Measurements from ENCODE around the gene CCDC184.
"Not testable (repeated sequence)": the region's sequence is repeated elsewhere in the genome, so short reads cannot be mapped to it uniquely, and the experiment has no call there.

The CCDC184 gene

GRCh38 chr12:48183091-48183875 is at the start of gene CCDC184:
TSS of gene CCDC184 (plus strand) at chr12:48183644. CDS start at chr12:48184123, 479 bp downstream.
- DNase-seq: peak; percentile 77

DNA sequence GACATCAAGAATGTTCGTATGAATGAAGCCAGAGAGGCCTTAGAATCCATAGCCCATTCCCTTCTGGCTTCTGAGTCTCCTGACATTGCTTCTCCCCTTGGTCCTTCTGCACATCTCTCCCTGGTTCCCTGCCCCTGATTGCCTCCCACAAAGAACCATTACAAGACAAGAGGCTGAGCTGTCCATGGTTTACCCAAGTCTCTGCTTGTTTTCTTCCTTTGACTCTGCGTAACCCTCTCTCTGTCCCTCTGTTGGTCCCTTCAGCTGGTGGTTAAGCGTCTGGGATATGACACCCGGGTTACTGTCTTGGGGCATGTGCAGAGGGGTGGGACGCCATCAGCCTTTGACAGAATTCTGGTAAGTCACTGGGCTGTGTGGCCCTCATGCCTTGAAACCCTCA is 48.4 kb upstream of the CCDC184 start:
- DNase-seq: no peak

DNA sequence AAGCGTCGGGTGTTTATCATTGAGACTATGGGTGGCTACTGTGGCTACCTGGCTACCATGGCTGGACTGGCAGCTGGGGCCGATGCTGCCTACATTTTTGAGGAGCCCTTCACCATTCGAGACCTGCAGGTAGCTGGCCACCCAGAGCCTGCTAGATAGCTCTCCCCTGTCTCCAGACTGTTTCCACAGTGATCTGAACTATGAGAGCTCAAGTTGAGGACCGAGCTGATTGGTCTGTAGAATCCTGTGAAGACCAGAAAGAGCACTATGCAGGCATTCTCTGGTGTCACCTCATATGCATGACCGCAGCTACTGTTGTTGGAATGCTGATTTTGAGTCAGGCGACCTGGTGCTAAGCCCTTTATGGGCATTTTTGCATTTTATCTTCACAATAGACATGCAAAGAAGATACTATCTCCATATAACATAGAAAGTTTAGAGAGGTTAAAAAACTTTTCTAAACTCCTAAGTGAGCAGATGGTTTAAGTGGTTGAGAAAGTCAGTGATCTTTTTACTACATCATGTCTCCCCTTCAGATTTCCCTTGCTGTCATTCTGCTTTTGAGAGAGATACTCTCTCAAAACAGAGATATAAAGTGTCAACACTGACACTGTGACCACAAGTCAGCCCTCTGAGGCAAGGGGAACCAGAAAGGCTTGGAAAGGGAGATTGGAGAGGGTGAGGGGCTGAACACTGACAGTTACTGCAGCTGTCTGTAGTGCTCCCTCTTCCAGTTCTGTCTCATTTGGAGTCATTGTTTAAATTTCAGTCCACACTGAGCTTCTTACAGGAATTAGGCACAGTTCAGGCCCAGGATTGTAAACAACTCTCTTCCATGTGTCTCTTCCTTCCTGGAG is 40.4 kb upstream of the CCDC184 start:
- no peak for DNase-seq

DNA sequence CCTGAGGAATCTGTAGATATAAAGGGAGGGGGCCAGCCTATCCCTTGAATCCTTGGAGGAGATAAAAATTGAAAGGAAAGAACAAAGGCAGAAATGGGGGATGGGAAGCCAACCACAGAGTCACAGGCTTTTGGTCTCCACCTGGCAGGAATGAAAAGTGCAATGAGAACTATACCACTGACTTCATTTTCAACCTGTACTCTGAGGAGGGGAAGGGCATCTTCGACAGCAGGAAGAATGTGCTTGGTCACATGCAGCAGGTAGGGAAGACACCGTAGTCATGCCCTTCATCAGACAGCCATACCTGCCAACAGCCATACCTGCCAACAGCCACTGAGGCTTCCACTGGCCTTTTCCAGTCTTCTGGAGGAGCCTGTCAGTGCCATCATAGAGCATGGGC is 39.5 kb upstream of the CCDC184 start:
- no peak for DNase-seq

GRCh38 chr12:48145981-48146380 is 37.5 kb upstream of the CCDC184 start:
- DNase-seq: no peak

DNA sequence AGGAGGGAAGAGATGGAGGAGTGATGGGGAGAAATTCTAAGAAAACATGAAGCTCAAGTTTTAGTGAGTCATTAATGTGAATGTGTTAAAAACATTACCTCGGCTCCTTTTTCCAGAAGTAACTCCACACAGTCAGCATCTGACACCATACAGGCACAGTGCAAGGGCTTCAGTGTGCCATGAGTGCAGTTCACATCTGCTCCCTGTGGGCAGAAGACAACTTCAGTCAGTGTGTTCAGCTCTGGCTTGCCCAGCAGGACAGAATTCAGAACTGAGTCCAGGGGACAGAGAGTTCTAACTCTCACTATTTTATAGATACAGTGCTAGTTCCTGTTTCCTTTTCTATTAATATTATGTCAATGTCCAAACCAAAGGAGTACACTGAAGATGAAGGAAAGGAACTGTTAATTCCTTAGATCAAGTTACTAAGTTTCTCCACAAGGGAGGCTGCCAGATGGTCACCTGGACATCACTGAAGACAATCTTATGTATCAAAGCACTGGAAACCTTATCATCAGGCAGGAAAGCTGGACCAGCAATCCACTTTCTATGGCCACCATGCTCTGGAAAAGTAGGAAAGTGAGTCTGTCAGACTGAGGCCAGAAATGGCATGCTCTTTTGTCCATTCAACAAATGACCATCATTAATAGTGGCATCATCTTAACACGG is 32.2 kb upstream of the CCDC184 start:
- no peak for DNase-seq

DNA sequence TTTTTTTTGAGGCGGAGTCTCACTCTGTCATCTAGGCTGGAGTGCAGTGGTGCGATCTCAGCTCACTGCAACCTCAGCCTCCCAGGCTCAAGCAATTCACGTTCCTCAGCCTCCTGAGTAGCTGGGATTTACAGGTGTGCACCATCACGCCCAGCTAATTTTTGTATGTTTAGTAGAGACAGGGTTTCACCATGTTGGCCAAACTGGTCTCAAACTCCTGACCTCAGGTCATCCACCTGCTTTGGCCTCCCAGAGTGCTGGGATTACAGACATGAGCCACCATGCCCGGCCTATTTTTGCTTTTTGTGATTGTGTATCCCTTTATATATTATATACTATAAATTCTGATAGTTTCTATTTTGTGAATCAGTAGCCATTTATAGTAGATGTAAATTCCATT is 27.7 kb upstream of the CCDC184 start:
- DNase-seq: not testable (repeated sequence)

- no peak for DNase-seq
Measured at GRCh38 chr12:48156652-48157017, 26.8 kb upstream of the CCDC184 start.

DNA sequence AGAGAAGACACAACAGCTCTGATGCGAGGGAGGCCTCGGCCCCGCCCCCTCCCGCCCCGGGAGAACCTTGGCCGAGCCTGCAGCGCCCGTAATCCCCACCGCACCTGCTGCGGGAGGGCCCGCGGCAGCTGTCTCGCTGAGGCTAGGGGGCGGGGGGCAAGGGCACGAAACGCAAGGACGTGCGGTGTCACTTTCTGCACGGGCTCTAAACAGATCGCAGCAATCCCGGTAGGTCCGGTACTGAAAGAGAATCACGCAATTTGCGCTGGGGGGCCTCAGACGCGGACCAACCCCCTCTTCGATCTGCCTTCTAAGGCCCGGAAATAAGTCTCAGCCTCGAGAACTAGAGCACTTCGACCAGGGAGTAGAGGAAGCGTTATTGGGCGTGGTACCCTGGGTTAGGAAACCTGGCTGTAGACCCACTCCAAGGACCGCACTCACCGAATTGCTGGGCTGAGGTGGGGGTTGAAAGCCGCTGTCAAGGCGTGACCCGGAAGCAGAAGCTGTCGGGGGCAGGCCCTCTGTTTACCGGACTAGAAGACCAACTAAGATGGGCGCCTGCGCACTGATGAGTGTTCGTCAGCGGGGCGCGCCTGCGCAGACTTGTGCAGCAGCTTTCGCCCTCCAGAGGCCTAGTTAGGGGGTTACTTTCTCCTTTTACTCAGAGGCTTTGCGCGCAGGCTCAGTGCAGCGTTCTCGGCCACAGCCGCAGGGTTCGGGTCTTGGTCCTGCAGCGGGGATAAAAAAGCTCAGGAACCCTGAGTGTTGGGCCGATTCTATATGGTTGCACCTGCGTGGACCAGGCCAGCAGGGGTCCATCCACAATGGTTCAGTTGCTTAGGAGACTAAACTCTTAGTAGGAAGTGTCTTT is 26.2 kb upstream of the CCDC184 start, which contains the start of gene ASB8:
Gene ASB8, minus strand, starts transcription at position 498 of the 871 bp plus-strand sequence. CDS start 4,019 bp downstream, outside the sequence.
- peak; percentile 95 for DNase-seq

DNA sequence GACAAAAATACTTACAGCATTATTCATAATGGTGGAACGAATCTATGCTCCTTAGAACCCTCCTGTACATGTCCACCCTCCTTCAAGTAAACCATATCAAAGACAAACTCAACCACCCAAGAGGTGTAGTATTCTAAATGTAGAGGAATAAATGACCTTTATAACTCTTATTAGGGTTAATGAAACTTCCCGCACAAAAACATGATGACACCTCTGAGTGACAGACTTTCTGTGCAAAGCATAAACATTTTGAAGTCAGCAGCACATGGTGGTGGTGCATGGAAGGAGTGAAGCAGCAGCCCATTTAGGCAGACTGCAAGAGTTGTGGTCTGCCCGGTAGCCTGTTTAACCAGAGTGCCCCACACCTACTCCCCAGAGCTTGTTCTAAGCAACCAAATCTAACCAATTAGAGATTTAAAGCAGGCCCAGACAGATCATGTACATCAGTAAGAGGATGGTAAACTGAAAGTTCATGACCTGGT is 25.5 kb upstream of the CCDC184 start:
- DNase-seq: no peak

DNA sequence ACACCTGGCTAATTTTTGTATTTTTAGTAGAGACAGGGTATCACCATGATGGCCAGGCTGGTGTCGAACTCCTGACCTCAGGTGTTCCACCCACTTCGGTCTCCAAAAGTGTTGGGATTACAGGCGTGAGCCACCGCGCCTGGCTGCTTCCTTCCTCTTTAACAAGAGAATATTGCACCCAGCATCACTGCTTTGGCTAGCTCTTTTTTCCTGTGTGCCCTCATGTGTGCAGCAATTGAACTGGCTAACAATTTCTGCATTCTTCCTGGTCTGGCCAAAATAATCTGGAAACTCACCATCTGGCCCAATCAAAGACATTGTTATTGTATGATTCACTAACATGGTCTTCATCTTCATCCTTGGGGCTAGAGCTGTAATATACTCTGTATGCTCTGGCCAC is 23.4 kb upstream of the CCDC184 start:
- DNase-seq: no peak

DNA sequence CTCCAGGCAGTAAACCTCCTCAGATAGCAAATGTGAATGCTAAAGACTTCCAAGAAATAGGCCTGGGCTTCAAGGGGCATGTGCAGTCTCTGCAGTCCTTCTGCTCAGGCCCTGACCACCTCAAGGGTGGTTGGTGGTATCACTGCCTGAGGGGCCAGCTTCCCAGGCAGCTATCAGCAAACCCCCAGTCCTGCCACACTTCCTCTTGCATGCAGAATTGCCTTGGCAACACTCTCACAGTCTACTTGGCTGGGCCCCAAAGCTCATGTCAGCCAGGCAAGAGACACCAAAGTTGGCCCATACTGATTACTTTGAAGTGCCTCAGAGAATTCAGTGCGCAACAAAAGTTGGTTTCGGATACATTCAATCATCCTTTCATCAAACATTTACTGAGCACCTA is 22.6 kb upstream of the CCDC184 start:
- no peak for DNase-seq

GRCh38 chr12:48163150-48163747 is 20.2 kb upstream of the CCDC184 start:
- DNase-seq: no peak

DNA sequence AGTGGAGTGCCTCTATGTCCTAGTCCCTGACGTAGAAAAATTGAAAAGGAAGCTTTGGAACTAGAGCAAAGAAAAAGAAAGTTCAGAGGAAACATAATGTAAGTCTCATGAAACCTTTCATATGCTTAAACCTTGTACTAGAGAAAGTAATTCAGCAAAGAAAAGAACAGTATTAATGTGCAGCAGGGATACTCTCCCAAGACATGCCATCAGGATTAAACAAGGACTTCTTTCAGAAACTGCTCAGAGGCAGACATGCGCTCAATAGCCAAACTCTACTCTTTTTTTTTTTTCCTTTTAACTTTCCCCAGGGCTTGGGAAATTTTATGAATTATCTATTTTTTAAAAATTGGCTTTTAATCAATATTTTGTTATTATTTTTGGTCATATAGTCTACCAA is 19.0 kb upstream of the CCDC184 start:
- DNase-seq: no peak

GRCh38 chr12:48165089-48165981 is 18.1 kb upstream of the CCDC184 start:
- DNase-seq: peak; percentile 50

- DNase-seq: no peak
Measured at GRCh38 chr12:48169011-48169410, 14.4 kb upstream of the CCDC184 start.

DNA sequence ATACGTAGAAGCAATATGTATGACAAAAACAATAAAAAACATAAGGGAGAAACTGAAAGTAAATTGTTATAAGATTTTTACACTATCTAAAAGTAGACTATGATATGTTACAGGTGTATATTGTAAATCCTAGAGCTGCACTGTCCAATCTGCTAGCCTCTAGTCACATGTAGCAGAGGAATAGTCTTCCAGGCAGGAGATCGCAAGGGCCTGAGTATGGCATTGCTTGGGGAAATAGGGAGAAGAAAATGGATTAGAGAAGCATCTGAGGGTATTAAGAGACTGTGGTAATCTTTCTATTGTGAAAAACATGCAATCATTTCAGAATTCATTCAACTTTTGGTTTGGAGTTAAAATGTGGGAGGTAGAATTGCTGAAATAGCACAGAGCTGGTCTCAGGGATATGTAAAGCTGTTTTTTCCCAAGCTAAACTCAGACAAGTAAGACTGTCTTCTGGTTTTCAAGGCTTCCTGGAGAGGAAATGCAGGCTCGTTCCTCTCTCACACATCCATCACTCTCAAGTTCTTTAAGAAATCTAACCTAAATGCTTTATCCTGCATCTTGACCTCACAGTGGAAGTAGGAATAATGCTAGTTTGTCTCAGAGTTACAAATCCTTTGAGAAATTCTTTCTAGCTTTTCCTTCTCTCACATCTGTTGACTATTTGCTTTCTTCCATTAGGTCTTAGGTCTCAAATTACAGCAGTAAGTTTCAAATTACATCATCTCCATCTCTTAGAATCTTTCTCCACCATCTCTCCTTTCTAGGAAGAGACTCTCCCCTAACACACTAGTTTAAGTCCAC is 7.6 kb upstream of the CCDC184 start:
- no peak for DNase-seq

- DNase-seq: no peak
Measured at GRCh38 chr12:48176417-48176751, 7.1 kb upstream of the CCDC184 start.

DNA sequence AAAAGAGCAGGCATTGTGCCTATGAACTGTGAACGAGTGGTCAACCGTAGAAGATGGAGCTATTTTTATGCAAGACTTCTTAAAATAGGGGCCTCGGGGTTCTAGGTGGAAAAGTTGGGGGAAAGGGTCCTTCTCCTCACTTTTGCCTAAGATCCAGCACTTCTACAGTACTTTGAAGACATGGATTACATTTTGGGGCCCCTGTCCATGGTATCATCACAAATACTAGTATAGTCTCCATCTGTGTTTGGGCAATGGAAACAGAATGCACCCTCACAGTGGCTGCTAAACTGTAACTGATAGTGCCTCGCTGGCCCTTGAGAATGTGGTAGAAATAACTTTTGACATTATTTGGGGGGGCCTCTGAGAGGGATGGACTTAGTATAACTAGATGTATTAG is 5.5 kb upstream of the CCDC184 start:
- DNase-seq: no peak

- DNase-seq: no peak
Measured at GRCh38 chr12:48179466-48179865, 4.0 kb upstream of the CCDC184 start.

Data from kidney glomerular epithelial cell (primary cell).